H9 (cell line): ENCODE measurements around the gene CTR9. TPM values are rescaled to one million over a fixed set of nuclear protein-coding genes. Genes with fewer than 3 reads are reported as not detected.

Source experiments
- DNase-seq: peaks from one replicate; pipeline ENCODE4 v3.0.0-alpha.2; 2017
- H2AFZ ChIP-seq: one replicate; pipeline ENCODE4 v1.6.1; 2013; ENCODE audit warnings: mild to moderate bottlenecking, low read length, control low read depth, moderate library complexity
- H2AK5ac ChIP-seq: 2 replicates; pipeline ENCODE4 v1.6.1; 2013; ENCODE audit warnings: low read length, control low read depth, mixed read lengths; ENCODE audit not compliant: insufficient read length
- H2BK120ac ChIP-seq: one replicate; pipeline ENCODE4 v1.6.1; 2013; ENCODE audit warnings: low read depth, mild to moderate bottlenecking, low read length, control low read depth, inconsistent platforms; ENCODE audit not compliant: poor library complexity, severe bottlenecking
- H2BK12ac ChIP-seq: 2 replicates; pipeline ENCODE4 v1.6.1; 2013; ENCODE audit warnings: low read length, control low read depth, mixed read lengths, low read depth; ENCODE audit not compliant: insufficient read length
- H2BK15ac ChIP-seq: 2 replicates; pipeline ENCODE4 v1.6.1; 2013; ENCODE audit warnings: low read depth, low read length, control low read depth
- H2BK20ac ChIP-seq: one replicate; pipeline ENCODE4 v1.6.1; 2013; ENCODE audit warnings: low read depth, mild to moderate bottlenecking, low read length, control low read depth, inconsistent platforms; ENCODE audit not compliant: poor library complexity, severe bottlenecking
- H2BK5ac ChIP-seq: 2 replicates; pipeline ENCODE4 v1.6.1; 2013; ENCODE audit warnings: low read length, control low read depth, mixed read lengths; ENCODE audit not compliant: insufficient read length
- H3K14ac ChIP-seq: 2 replicates; pipeline ENCODE4 v1.6.1; 2013; ENCODE audit warnings: low read length, control low read depth; ENCODE audit not compliant: insufficient read depth
- H3K18ac ChIP-seq: 2 replicates; pipeline ENCODE4 v1.6.1; 2013; ENCODE audit warnings: low read depth, mild to moderate bottlenecking, mixed read lengths, low read length, control low read depth; ENCODE audit not compliant: insufficient read length
- H3K23ac ChIP-seq: 2 replicates; pipeline ENCODE4 v1.6.1; 2013; ENCODE audit warnings: low read length, control low read depth, mixed read lengths, low read depth; ENCODE audit not compliant: insufficient read length
- H3K23me2 ChIP-seq: 2 replicates; pipeline ENCODE4 v1.6.1; 2013; ENCODE audit warnings: low read depth, mild to moderate bottlenecking, mixed read lengths, low read length, control low read depth; ENCODE audit not compliant: insufficient read length, poor library complexity, severe bottlenecking
- H3K27ac ChIP-seq: 2 replicates; pipeline ENCODE4 v1.5.1; 2013; ENCODE audit warnings: low read length, control low read depth, mixed read lengths, low read depth; ENCODE audit not compliant: insufficient read length
- H3K27me3 ChIP-seq: 2 replicates; pipeline ENCODE4 v1.6.1; 2013; ENCODE audit warnings: low read length, control low read depth, inconsistent platforms; ENCODE audit not compliant: insufficient read depth
- H3K4ac ChIP-seq: 2 replicates; pipeline ENCODE4 v1.6.1; 2013; ENCODE audit warnings: low read depth, mild to moderate bottlenecking, control low read depth, inconsistent platforms, low read length, moderate library complexity
- H3K4me1 ChIP-seq: 2 replicates; pipeline ENCODE4 v1.6.1; 2013; ENCODE audit warnings: low read length, control low read depth, inconsistent platforms; ENCODE audit not compliant: insufficient read depth
- H3K4me2 ChIP-seq: 2 replicates; pipeline ENCODE4 v1.6.1; 2013; ENCODE audit warnings: low read length, control low read depth, mixed read lengths; ENCODE audit not compliant: insufficient read length, insufficient read depth
- H3K56ac ChIP-seq: 2 replicates; pipeline ENCODE4 v1.6.1; 2013; ENCODE audit warnings: low read depth, mild to moderate bottlenecking, mixed read lengths, low read length, control low read depth; ENCODE audit not compliant: insufficient read length
- H3K79me1 ChIP-seq: 2 replicates; pipeline ENCODE4 v1.6.1; 2013; ENCODE audit warnings: low read depth, mild to moderate bottlenecking, moderate library complexity, low read length, control low read depth, inconsistent platforms; ENCODE audit not compliant: insufficient read depth, poor library complexity, severe bottlenecking
- H3K79me2 ChIP-seq: 2 replicates; pipeline ENCODE4 v1.6.1; 2013; ENCODE audit warnings: low read length, control low read depth, inconsistent platforms; ENCODE audit not compliant: insufficient read depth
- H3K9ac ChIP-seq: 2 replicates; pipeline ENCODE4 v1.6.1; 2013; ENCODE audit warnings: low read length, control low read depth, mixed read lengths; ENCODE audit not compliant: insufficient read length; ENCODE audit errors: extremely low read depth
- H3K9me3 ChIP-seq: one replicate; pipeline ENCODE4 v1.6.1; 2013; ENCODE audit warnings: low read depth, low read length, inconsistent platforms; ENCODE audit not compliant: control insufficient read depth
- H3T11ph ChIP-seq: one replicate; pipeline ENCODE4 v1.6.1; 2013; ENCODE audit warnings: mild to moderate bottlenecking, low read length, control low read depth, inconsistent platforms
- H4K20me1 ChIP-seq: one replicate; pipeline ENCODE4 v1.6.1; 2013; ENCODE audit not compliant: control insufficient read depth, insufficient read length, insufficient read depth
- H4K5ac ChIP-seq: 2 replicates; pipeline ENCODE4 v1.6.1; 2013; ENCODE audit warnings: low read depth, mild to moderate bottlenecking, mixed read lengths, low read length, control low read depth; ENCODE audit not compliant: insufficient read length
- H4K8ac ChIP-seq: replicated peaks from 2 replicates; pipeline ENCODE4 v1.6.1; 2013; ENCODE audit warnings: low read length, control low read depth, mixed read lengths, low read depth; ENCODE audit not compliant: insufficient read length
- H4K91ac ChIP-seq: 2 replicates; pipeline ENCODE4 v1.6.1; 2013; ENCODE audit warnings: low read depth, mild to moderate bottlenecking, moderate library complexity, mixed read lengths, low read length, control low read depth; ENCODE audit not compliant: insufficient read length
- H3K27ac Mint-ChIP-seq, 3 experiments: 2 replicates in 2 of 3; 3 replicates in 1 of 3; pipeline ENCODE4 v1.8.0; 2020 to 2021; ENCODE audit warnings: mixed read lengths in 3 of 3, mild to moderate bottlenecking in 1 of 3, moderate library complexity in 1 of 3
- H3K27me3 Mint-ChIP-seq: 2 replicates; pipeline ENCODE4 v1.8.0; 2021; ENCODE audit warnings: low read depth, mild to moderate bottlenecking, moderate library complexity, mixed read lengths
- H3K36me3 Mint-ChIP-seq, 3 experiments: 2 replicates in 2 of 3; 3 replicates in 1 of 3; pipeline ENCODE4 v1.8.0; 2020 to 2021; ENCODE audit warnings: low read depth in 3 of 3, mixed read lengths in 3 of 3; ENCODE audit not compliant: insufficient read depth in 1 of 3
- H3K4me1 Mint-ChIP-seq, 2 experiments: 2 replicates each; pipeline ENCODE4 v1.8.0; 2020; ENCODE audit warnings: mixed read lengths in 2 of 2
- H3K4me3 Mint-ChIP-seq, 2 experiments: 2 replicates in 1 of 2; 3 replicates in 1 of 2; pipeline ENCODE4 v1.8.0; 2020 to 2021; ENCODE audit warnings: mild to moderate bottlenecking in 2 of 2, mixed read lengths in 2 of 2, moderate library complexity in 1 of 2
- H3K9me3 Mint-ChIP-seq, 2 experiments: 2 replicates in 1 of 2; 3 replicates in 1 of 2; pipeline ENCODE4 v1.8.0; 2020; ENCODE audit warnings: mild to moderate bottlenecking in 2 of 2, mixed read lengths in 2 of 2, moderate library complexity in 1 of 2
- WGBS: extraction: QIAGEN DNeasy Blood & Tissue Kit; methylation state at CpG from one replicate; pipeline ENCODE4 v1.1.7; 2013; ENCODE audit warnings: missing lambda C conversion rate, low lambda C conversion rate, mixed read lengths; ENCODE audit not compliant: insufficient read length; ENCODE audit errors: extremely low coverage; 5-methylcytosine and 5-hydroxymethylcytosine counted together
- total RNA-seq: library from RNA; stranded (reverse); gene quantifications from 2 replicates; pipeline ENCODE4 v1.2.1, GENCODE V29; 2021
- TF ChIP-seq, protein P1 (sequence below): fragments of 200-600 bp; sonication (generic); conservative IDR thresholded peaks from 3 replicates; pipeline ENCODE4 v1.8.0; 2021; ENCODE audit warnings: antibody characterized with exemption, mild to moderate bottlenecking

Gene CTR9
- total RNA-seq, 1 experiment from 2014 or later: 37.5 TPM

DNA sequence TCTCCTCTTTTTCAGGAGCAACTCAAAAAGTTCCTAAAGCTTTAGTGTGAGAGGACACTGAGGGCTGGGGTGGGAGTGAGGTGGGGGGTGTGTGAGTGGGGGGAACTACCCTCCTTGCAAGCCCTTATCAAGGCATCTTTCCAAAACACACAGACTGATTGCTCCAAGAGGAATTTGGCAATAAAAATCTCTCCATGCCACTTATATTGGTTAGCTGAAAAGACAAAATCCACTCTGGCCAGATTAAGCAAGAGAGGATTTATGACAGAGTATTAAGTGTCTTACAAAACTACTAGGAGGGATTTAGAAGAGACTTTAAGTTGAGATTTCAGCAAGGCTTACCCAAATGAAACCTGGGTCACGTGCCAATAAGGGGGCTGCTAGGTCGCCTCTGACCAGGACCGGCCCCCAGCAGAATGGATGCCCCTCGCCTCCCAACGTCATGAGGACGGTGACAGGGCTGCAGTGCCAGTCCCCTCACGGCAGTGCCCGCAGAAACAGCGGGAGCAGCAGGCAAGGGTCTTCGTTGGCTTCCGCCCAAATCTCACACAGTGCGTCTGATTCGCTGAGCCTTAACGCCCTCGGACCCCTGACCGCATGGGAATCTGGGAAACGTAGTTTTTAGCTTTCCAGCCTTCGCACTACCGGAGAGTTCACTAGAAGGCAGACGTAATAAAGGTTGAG, 22.1 kb upstream of the CTR9 start:
- Histone ChIP-seq H3K4ac (no peak overlapping the region), H3K23ac (no peak overlapping the region), H2BK12ac (no peak overlapping the region), H3T11ph (no peak overlapping the region), H2BK15ac (no peak overlapping the region), H3K18ac (no peak overlapping the region), H4K8ac (no peak overlapping the region), H3K9ac (peak overlapping the region; percentile 65), H3K79me1 (no peaks in the 10 kb centered on the region), H4K20me1 (no peaks in the 10 kb centered on the region), H4K5ac (no peak overlapping the region), H3K79me2 (no peaks in the 10 kb centered on the region), H3K27me3 (no peaks in the 10 kb centered on the region), H3K9me3 (no peaks in the 10 kb centered on the region), H3K4me1 (no peaks in the 10 kb centered on the region; the same call in 1 of the 2 replicates), H3K14ac (no peak overlapping the region), H3K56ac (no peak overlapping the region), H3K27ac (no peak overlapping the region), H2BK20ac (no peak overlapping the region), H3K23me2 (peaks cover 4% of the 10 kb centered on the region), H2AFZ (peak overlapping the region; percentile 94), H2BK5ac (no peak overlapping the region), H3K4me2 (peak overlapping the region; percentile 88), H2BK120ac (no peak overlapping the region), H2AK5ac (no peak overlapping the region), H4K91ac (no peak overlapping the region)
- H3K4me3 Mint-ChIP-seq: peak overlapping the region; percentile 75 to 79
- peaks cover 6 to 9% of the 10 kb centered on the region in 2 experiments for H3K4me1 Mint-ChIP-seq
- WGBS: no CpG with 5 or more reads among the region's 20 CpGs
- TF ChIP-seq, protein P1, sequence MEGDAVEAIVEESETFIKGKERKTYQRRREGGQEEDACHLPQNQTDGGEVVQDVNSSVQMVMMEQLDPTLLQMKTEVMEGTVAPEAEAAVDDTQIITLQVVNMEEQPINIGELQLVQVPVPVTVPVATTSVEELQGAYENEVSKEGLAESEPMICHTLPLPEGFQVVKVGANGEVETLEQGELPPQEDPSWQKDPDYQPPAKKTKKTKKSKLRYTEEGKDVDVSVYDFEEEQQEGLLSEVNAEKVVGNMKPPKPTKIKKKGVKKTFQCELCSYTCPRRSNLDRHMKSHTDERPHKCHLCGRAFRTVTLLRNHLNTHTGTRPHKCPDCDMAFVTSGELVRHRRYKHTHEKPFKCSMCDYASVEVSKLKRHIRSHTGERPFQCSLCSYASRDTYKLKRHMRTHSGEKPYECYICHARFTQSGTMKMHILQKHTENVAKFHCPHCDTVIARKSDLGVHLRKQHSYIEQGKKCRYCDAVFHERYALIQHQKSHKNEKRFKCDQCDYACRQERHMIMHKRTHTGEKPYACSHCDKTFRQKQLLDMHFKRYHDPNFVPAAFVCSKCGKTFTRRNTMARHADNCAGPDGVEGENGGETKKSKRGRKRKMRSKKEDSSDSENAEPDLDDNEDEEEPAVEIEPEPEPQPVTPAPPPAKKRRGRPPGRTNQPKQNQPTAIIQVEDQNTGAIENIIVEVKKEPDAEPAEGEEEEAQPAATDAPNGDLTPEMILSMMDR: no peak
- no peak overlapping the region for H3K27ac Mint-ChIP-seq
- DNase-seq: peak; percentile 76
- no peaks in the 10 kb centered on the region; a peak in 1 of 5 replicates for H3K9me3 Mint-ChIP-seq
- H3K36me3 Mint-ChIP-seq: no peaks in the 10 kb centered on the region; a peak in 1 of 7 replicates
- H3K27me3 Mint-ChIP-seq: peaks cover 11% of the 10 kb centered on the region
